T follicular helper cell (primary cell): ENCODE results near the gene C1QTNF3.

Experiments used
- DNase-seq: peaks from one replicate; pipeline ENCODE4 v3.0.0-alpha.2; 2020; ENCODE audit warnings: low read depth

C1QTNF3 gene

GRCh38 chr5:33997331-33997983 lies 45.6 kb downstream of the C1QTNF3 start:
- no peak for DNase-seq

DNA sequence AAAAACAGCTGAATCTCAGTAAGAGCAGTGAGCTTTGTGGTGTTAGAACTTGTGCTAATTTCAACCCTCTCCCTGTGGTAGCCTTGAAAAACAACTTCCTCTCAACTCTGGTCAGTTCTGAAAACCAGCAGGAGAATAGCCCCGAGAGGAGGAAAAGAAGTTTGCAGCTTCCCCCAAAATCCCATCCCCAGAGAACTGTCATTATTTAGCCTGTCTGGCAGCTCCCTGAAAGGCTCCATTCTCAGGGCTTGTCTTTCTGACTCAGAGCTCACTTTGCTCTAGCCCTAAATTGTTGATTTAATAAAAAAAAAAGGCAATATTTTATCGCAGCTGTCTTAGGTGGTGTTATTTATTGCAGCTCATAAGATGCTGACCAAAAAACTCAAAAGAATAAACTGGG lies 47.1 kb downstream of the C1QTNF3 start:
- no peak for DNase-seq

DNA sequence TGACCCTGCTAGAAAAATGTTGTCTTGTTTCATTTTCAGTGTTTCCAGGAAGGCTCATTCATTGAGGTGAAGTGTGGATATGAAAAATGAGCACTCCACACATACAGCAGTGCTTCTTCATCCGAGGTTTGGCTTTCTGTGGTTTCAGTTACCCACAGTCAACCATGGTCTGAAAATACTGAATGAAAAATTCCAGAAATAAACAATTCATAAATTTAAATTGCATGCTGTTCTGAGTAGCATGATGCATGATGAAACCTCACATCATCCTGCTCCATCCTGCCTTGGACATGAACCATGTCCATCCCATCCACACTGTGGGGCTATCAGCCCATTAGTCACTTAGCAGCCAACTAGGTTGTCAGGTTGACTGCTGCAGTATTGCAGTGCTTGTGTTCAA lies 48.2 kb downstream of the C1QTNF3 start:
- DNase-seq = no peak

DNA sequence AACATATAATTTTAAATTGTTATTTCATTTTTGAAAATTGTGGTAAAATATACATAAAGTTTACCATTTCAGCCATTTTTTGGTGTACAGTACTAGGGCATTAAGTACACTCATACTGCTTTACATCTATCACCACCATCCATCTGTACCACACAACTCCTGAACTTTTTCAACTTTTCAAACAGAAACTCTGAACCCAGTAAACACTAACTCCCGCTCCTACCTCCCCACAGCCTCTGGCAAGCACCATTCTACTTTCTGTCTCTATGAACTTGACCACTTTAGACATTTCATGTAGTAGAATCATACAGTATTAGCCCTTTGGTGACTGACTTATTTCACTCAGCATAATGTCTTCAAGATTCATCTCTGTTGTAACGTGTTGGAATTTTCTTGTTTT lies 50.1 kb downstream of the C1QTNF3 start:
- DNase-seq = no peak

DNA sequence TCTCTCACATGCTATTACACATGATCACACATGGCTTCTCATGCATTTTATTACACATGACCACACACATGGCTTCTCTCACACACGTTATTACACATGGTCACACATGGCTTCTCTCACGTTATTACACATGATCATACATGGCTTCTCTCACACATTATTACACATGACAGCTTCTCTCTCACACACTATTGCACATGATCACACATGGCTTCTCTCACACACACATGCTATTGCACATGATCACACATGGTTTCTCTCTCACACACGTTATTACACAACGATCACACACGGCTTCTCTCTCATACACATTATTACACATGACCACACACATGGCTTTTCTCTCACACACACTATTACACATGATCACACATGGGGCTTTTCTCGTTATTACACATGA lies 57.6 kb downstream of the C1QTNF3 start:
- no peak for DNase-seq

- DNase-seq = no peak
Measured at GRCh38 chr5:33984671-33985124, 58.3 kb downstream of the C1QTNF3 start, which contains the start of gene SLC45A2. SLC45A2 (minus strand) TSS chr5:33984693; CDS start chr5:33984583, 110 bp downstream.

DNA sequence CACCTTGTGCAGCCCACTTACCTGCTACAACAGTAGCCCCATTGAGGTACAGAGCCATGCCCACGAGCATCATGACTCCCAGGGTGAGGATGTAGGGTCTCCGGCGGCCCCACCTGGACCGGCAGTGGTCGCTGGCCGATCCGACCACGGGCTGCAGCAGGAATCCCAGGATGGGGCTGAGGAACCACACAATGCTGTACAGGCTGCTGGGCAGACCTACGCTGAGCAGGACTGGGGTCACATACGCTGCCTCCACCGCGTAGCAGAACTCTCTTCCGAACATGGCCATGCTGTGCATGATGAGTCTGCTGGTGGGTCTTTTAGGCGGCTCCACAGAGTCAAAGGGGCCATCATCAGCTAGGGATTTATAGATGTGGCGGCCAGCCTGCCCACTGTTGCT lies 58.8 kb downstream of the C1QTNF3 start:
- DNase-seq = no peak

GRCh38 chr5:33981408-33982162 lies 61.4 kb downstream of the C1QTNF3 start:
- no peak for DNase-seq

GRCh38 chr5:33980030-33980429 lies 63.0 kb downstream of the C1QTNF3 start:
- DNase-seq = no peak

DNA sequence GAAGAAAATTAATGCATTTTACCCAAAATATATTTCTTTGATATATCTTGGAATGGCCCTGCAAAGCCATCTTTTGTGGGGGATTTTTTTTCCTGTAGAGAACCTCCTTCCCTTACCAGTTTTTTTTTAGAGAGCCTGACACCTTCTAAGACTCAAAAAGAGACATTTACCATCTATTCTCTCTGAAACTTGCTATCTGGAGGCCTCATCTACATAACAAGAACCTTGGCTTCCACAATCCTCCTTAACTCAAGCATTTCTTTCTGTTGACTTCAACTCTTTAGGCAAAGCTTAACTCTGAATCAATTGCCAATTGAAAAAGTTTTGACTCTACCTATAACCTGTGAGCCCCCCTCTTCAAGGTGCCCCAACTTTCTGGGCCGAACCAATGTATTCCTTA lies 64.7 kb downstream of the C1QTNF3 start:
- no peak for DNase-seq

- DNase-seq = no peak
Measured at GRCh38 chr5:33976307-33976706, 66.7 kb downstream of the C1QTNF3 start.

GRCh38 chr5:33975852-33976251 lies 67.2 kb downstream of the C1QTNF3 start:
- no peak for DNase-seq

DNA sequence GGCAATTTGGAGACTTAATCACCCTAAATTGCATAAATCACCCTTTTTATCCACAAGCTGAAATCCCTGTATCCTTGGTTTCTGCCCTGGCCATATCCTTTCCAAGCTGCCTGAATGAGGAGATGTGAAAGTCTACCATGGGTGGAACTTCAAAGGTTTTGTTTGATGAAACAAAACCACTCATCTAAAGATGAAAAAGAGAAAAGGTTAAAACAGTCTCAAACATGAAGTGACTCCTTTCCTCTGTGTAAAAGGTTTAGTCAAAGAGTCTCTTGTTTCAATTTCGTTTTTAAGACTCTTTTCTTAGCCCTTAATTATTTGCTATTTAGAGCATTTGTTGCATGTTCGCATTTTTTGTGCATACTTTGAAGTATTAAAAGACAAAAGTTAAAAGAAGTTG lies 69.7 kb downstream of the C1QTNF3 start:
- DNase-seq = no peak

DNA sequence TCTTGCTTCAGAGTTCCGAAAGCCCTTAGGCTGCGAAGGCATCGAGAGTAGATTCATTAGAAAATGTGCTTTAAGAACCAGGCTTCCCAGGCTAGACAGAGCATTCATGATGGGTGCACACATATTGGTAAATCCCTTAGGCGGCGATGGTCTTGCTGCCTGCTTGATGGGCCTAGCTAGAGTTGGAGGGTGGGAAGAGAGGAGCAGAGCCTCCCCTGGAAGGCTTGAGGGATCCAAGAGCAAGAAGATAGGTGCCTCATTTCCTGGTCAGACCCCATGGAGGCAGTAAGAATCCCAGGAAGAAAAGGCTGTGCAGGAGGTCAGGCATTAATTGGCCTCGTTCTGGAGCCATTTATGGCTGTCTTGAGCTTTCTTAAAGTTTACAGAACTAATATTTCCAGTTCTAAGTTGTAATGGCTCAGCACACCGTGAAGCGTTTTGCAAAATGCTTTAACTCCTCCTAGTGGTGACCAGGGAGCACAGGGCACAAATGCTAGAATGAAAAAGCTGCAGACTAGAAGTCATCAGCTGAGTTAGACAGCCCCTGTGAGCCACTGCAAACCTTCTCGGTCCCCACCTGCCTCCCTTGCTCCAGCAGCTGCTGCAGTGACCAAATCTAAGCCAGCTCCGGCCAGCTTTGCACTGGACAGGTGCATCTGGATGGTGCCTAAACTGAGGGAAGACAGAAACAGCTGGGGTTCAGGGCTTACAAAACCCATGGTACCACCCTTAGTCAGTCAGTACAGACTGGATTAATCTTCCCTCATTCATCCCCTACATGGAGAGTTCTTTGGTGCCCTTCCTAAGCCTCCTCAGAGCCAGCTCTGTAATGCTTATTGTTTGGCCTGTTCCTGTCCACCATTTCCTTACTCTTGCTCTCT lies 73.2 kb downstream of the C1QTNF3 start:
- no peak for DNase-seq

- no peak for DNase-seq
Measured at GRCh38 chr5:33968211-33969005, 74.6 kb downstream of the C1QTNF3 start.
